ENCODE data around the gene SLC44A1.

SLC44A1 gene

GRCh38 chr9:105436783-105437182 lies 192.3 kb downstream of the SLC44A1 start:
- Histone ChIP-seq H3K9me3 (ENCODE audit: control insufficient read depth, low read length) (no peaks in the 10 kb centered on the region), H3K4me1 (ENCODE audit: control insufficient read depth, insufficient read depth, low read length) (peaks cover 5% of the 10 kb centered on the region), H3K36me3 (ENCODE audit: control insufficient read depth, insufficient read depth, low read length, severe bottlenecking) (no peaks in the 10 kb centered on the region), H3K4me3 (ENCODE audit: low read length) (no peak overlapping the region), H3K9ac (ENCODE audit: low read length) (no peak overlapping the region), H3K27me3 (replicated peaks; ENCODE audit: control insufficient read depth, insufficient read depth, low read length) (no peaks in the 10 kb centered on the region)
- no peak for DNase-seq (ENCODE audit: low read depth)

GRCh38 chr9:105437704-105438103 lies 193.3 kb downstream of the SLC44A1 start:
- H3K9ac ChIP-seq (ENCODE audit: low read length) = no peak overlapping the region
- H3K27me3 ChIP-seq (replicated peaks; ENCODE audit: control insufficient read depth, insufficient read depth, low read length) = no peaks in the 10 kb centered on the region
- peaks cover 7% of the 10 kb centered on the region for H3K4me1 ChIP-seq (ENCODE audit: control insufficient read depth, insufficient read depth, low read length)
- H3K4me3 ChIP-seq (ENCODE audit: low read length) = no peak overlapping the region
- H3K9me3 ChIP-seq (ENCODE audit: control insufficient read depth, low read length) = no peaks in the 10 kb centered on the region
- H3K36me3 ChIP-seq (ENCODE audit: control insufficient read depth, insufficient read depth, low read length, severe bottlenecking) = no peaks in the 10 kb centered on the region
- no peak for DNase-seq (ENCODE audit: low read depth)

GRCh38 chr9:105438141-105438806 lies 193.8 kb downstream of the SLC44A1 start:
- Histone ChIP-seq H3K9ac (ENCODE audit: low read length) (no peak overlapping the region), H3K9me3 (ENCODE audit: control insufficient read depth, low read length) (no peaks in the 10 kb centered on the region), H3K4me1 (ENCODE audit: control insufficient read depth, insufficient read depth, low read length) (peaks cover 7% of the 10 kb centered on the region), H3K4me3 (ENCODE audit: low read length) (no peak overlapping the region), H3K27me3 (replicated peaks; ENCODE audit: control insufficient read depth, insufficient read depth, low read length) (no peaks in the 10 kb centered on the region), H3K36me3 (ENCODE audit: control insufficient read depth, insufficient read depth, low read length, severe bottlenecking) (no peaks in the 10 kb centered on the region)
- peak; percentile 64 for DNase-seq (ENCODE audit: low read depth)

- no peak overlapping the region for H3K4me3 ChIP-seq (ENCODE audit: low read length)
These were observed 195.0 kb downstream of the SLC44A1 start for GRCh38 chr9:105439428-105439827.

GRCh38 chr9:105441616-105442160 lies 197.2 kb downstream of the SLC44A1 start:
- Histone ChIP-seq H3K9ac (ENCODE audit: low read length) (no peak overlapping the region), H3K27me3 (replicated peaks; ENCODE audit: control insufficient read depth, insufficient read depth, low read length) (no peaks in the 10 kb centered on the region), H3K36me3 (ENCODE audit: control insufficient read depth, insufficient read depth, low read length, severe bottlenecking) (no peaks in the 10 kb centered on the region), H3K4me1 (ENCODE audit: control insufficient read depth, insufficient read depth, low read length) (peaks cover 23% of the 10 kb centered on the region), H3K4me3 (ENCODE audit: low read length) (no peak overlapping the region), H3K9me3 (ENCODE audit: control insufficient read depth, low read length) (no peaks in the 10 kb centered on the region)
- peak; percentile 52 for DNase-seq (ENCODE audit: low read depth)

More at GRCh38 chr9:105439428-105439827, 195.0 kb downstream of the SLC44A1 start:
- Histone ChIP-seq H3K27me3 (replicated peaks; ENCODE audit: control insufficient read depth, insufficient read depth, low read length) (no peaks in the 10 kb centered on the region), H3K4me1 (ENCODE audit: control insufficient read depth, insufficient read depth, low read length) (peaks cover 12% of the 10 kb centered on the region), H3K9ac (ENCODE audit: low read length) (no peak overlapping the region), H3K9me3 (ENCODE audit: control insufficient read depth, low read length) (no peaks in the 10 kb centered on the region), H3K36me3 (ENCODE audit: control insufficient read depth, insufficient read depth, low read length, severe bottlenecking) (no peaks in the 10 kb centered on the region)
- no peak for DNase-seq (ENCODE audit: low read depth)

- H3K4me3 ChIP-seq (ENCODE audit: low read length) = no peak overlapping the region
- H3K9ac ChIP-seq (ENCODE audit: low read length) = no peak overlapping the region
- no peak for DNase-seq (ENCODE audit: low read depth)
- H3K36me3 ChIP-seq (ENCODE audit: control insufficient read depth, insufficient read depth, low read length, severe bottlenecking) = no peaks in the 10 kb centered on the region
- peaks cover 23% of the 10 kb centered on the region for H3K4me1 ChIP-seq (ENCODE audit: control insufficient read depth, insufficient read depth, low read length)
- no peaks in the 10 kb centered on the region for H3K9me3 ChIP-seq (ENCODE audit: control insufficient read depth, low read length)
- no peaks in the 10 kb centered on the region for H3K27me3 ChIP-seq (replicated peaks; ENCODE audit: control insufficient read depth, insufficient read depth, low read length)
These were observed 198.7 kb downstream of the SLC44A1 start for GRCh38 chr9:105443121-105443520.

- Histone ChIP-seq H3K4me3 (ENCODE audit: low read length) (no peak overlapping the region), H3K36me3 (ENCODE audit: control insufficient read depth, insufficient read depth, low read length, severe bottlenecking) (no peaks in the 10 kb centered on the region), H3K9ac (ENCODE audit: low read length) (no peak overlapping the region), H3K9me3 (ENCODE audit: control insufficient read depth, low read length) (no peaks in the 10 kb centered on the region), H3K4me1 (ENCODE audit: control insufficient read depth, insufficient read depth, low read length) (peaks cover 26% of the 10 kb centered on the region), H3K27me3 (replicated peaks; ENCODE audit: control insufficient read depth, insufficient read depth, low read length) (no peaks in the 10 kb centered on the region)
- DNase-seq (ENCODE audit: low read depth) = no peak
These were observed 199.7 kb downstream of the SLC44A1 start for GRCh38 chr9:105444130-105444529.

GRCh38 chr9:105445203-105445881 lies 200.9 kb downstream of the SLC44A1 start:
- no peaks in the 10 kb centered on the region for H3K36me3 ChIP-seq (ENCODE audit: control insufficient read depth, insufficient read depth, low read length, severe bottlenecking)
- H3K4me1 ChIP-seq (ENCODE audit: control insufficient read depth, insufficient read depth, low read length) = peaks cover 32% of the 10 kb centered on the region
- no peak for DNase-seq (ENCODE audit: low read depth)
- no peaks in the 10 kb centered on the region for H3K27me3 ChIP-seq (replicated peaks; ENCODE audit: control insufficient read depth, insufficient read depth, low read length)
- H3K4me3 ChIP-seq (ENCODE audit: low read length) = no peak overlapping the region
- H3K9me3 ChIP-seq (ENCODE audit: control insufficient read depth, low read length) = no peaks in the 10 kb centered on the region
- H3K9ac ChIP-seq (ENCODE audit: low read length) = no peak overlapping the region

- H3K4me3 ChIP-seq (ENCODE audit: low read length) = peak overlapping the region; percentile 97
- DNase-seq (ENCODE audit: low read depth) = no peak
- no peaks in the 10 kb centered on the region for H3K36me3 ChIP-seq (ENCODE audit: control insufficient read depth, insufficient read depth, low read length, severe bottlenecking)
- H3K9me3 ChIP-seq (ENCODE audit: control insufficient read depth, low read length) = no peaks in the 10 kb centered on the region
- H3K9ac ChIP-seq (ENCODE audit: low read length) = peak overlapping the region; percentile 86
- no peaks in the 10 kb centered on the region for H3K27me3 ChIP-seq (replicated peaks; ENCODE audit: control insufficient read depth, insufficient read depth, low read length)
- peaks cover 25% of the 10 kb centered on the region for H3K4me1 ChIP-seq (ENCODE audit: control insufficient read depth, insufficient read depth, low read length)
These were observed 202.9 kb downstream of the SLC44A1 start for GRCh38 chr9:105447386-105447813.

GRCh38 chr9:105447814-105448812 lies 203.7 kb downstream of the SLC44A1 start, which contains the start of gene FSD1L:
Gene FSD1L, plus strand, starts transcription at chr9:105448034. Its CDS starts 187 bp downstream, at chr9:105448221.
- peak within 1 kb of the TSS; percentile 97 for H3K4me3 ChIP-seq (ENCODE audit: low read length)
- no peaks in the 10 kb centered on the region for H3K9me3 ChIP-seq (ENCODE audit: control insufficient read depth, low read length)
- H3K36me3 ChIP-seq (ENCODE audit: control insufficient read depth, insufficient read depth, low read length, severe bottlenecking) = no peaks in the 10 kb centered on the region
- H3K4me1 ChIP-seq (ENCODE audit: control insufficient read depth, insufficient read depth, low read length) = peaks cover 25% of the 10 kb centered on the region
- H3K27me3 ChIP-seq (replicated peaks; ENCODE audit: control insufficient read depth, insufficient read depth, low read length) = no peaks in the 10 kb centered on the region
- peak; percentile 97 for DNase-seq (ENCODE audit: low read depth)
- H3K9ac ChIP-seq (ENCODE audit: low read length) = peak within 1 kb of the TSS; percentile 86

All from adipocyte (in vitro differentiated cells).